NT2/D1 (cell line): ENCODE measurements around the gene C13orf42.

Source experiments
- SUZ12 ChIP-seq: IDR thresholded peaks from 2 replicates; pipeline ENCODE4 v1.6.1; 2011; ENCODE audit not compliant: insufficient read length, insufficient read depth; ENCODE audit errors: extremely low read depth
- YY1 ChIP-seq: IDR thresholded peaks from 2 replicates; pipeline ENCODE4 v1.6.1; 2011; ENCODE audit not compliant: insufficient read length, insufficient read depth
- ZNF274 ChIP-seq: IDR thresholded peaks from 2 replicates; pipeline ENCODE4 v1.6.1; 2011; ENCODE audit warnings: mild to moderate bottlenecking, low read depth, low read length

DNA sequence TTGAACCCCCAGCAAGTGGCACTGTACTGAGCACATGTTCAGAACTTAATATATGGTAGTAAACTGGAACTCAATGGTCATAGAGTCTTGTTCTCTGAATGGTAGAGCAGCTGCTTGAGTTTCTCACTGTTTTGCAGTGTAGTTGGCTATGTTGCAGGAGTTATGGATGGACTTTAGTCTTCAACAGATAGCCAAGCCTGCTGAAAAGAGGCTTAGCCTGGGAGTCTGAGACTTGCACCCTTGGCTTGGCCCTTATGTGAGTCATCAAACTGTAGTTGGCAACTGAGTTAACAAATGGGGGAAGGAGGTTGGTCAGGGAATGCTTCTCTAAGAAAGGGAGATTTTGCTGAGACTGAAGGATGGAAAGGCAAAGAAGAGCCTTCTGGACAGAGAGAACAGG is 62.5 kb downstream of the C13orf42 start:
- TF ChIP-seq ZNF274: no peak
- TF ChIP-seq YY1: no peak
- no peak for TF ChIP-seq SUZ12
